Natural killer cell (primary cell): ENCODE measurements around the gene UBE3B. TPM values are rescaled to one million over a fixed set of nuclear protein-coding genes. Genes with fewer than 3 reads are reported as not detected.
A peak's percentile ranks its signal among the peaks of the same experiment; 100 is the strongest.

Source experiments
- ATAC-seq, 3 donors: fragments of 150-1000 bp in 2 of 3; fragments of 200-7000 bp in 1 of 3; cut with Tn5 transposase; 1 replicate in 1 of 3; 2 replicates in 2 of 3; pipeline ENCODE4 v1.10.0; 2021; ENCODE audit warnings: mild to moderate bottlenecking in 2 of 3, moderate library complexity in 2 of 3
- DNase-seq, 2 donors: peaks; one replicate each; pipeline versions ENCODE4 v3.0.0 to v3.0.0-alpha.2; 2013 to 2021; ENCODE audit warnings: mixed read lengths in 1 of 2
- H3K27ac ChIP-seq: one replicate; pipeline ENCODE4 v1.5.1; 2013; ENCODE audit warnings: mild to moderate bottlenecking, low read length
- H3K27me3 ChIP-seq: one replicate; pipeline ENCODE4 v1.6.1; 2013; ENCODE audit warnings: low read length; ENCODE audit not compliant: control insufficient read depth, insufficient read depth
- H3K36me3 ChIP-seq: one replicate; pipeline ENCODE4 v1.6.1; 2013; ENCODE audit warnings: low read length; ENCODE audit not compliant: control insufficient read depth, insufficient read depth
- H3K4me1 ChIP-seq: one replicate; pipeline ENCODE4 v1.6.1; 2013; ENCODE audit warnings: low read length; ENCODE audit not compliant: control insufficient read depth, insufficient read depth
- H3K4me3 ChIP-seq: one replicate; pipeline ENCODE4 v1.5.1; 2013; ENCODE audit warnings: low read length
- H3K9me3 ChIP-seq: one replicate; pipeline ENCODE4 v1.6.1; 2013; ENCODE audit warnings: low read length; ENCODE audit not compliant: control insufficient read depth, insufficient read depth
- H3K27ac Mint-ChIP-seq, 2 donors: one replicate each; pipeline ENCODE4 v1.8.0; 2022; ENCODE audit warnings: mild to moderate bottlenecking in 2 of 2, mixed read lengths in 2 of 2, moderate library complexity in 1 of 2
- H3K27me3 Mint-ChIP-seq, 2 donors: one replicate each; pipeline ENCODE4 v1.8.0; 2022; ENCODE audit warnings: low read depth in 2 of 2, mixed read lengths in 2 of 2
- H3K36me3 Mint-ChIP-seq: one replicate; pipeline ENCODE4 v1.8.0; 2022; ENCODE audit warnings: mixed read lengths
- H3K4me1 Mint-ChIP-seq, 2 donors: one replicate each; pipeline ENCODE4 v1.8.0; 2022; ENCODE audit warnings: mixed read lengths in 2 of 2
- H3K4me3 Mint-ChIP-seq: one replicate; pipeline ENCODE4 v1.8.0; 2022; ENCODE audit warnings: mild to moderate bottlenecking, moderate library complexity, mixed read lengths
- H3K9me3 Mint-ChIP-seq, 2 donors: one replicate each; pipeline ENCODE4 v1.8.0; 2022; ENCODE audit warnings: mixed read lengths in 2 of 2
- CTCF ChIP-seq: fragments of 200-600 bp; IDR thresholded peaks from one replicate; pipeline ENCODE4 v1.8.0; 2022; ENCODE audit warnings: antibody characterized with exemption
- WGBS: methylation state at CpG from one replicate; pipeline ENCODE4 v1.1.7; 2013; ENCODE audit warnings: missing lambda C conversion rate; ENCODE audit not compliant: insufficient coverage; 5-methylcytosine and 5-hydroxymethylcytosine counted together
- intact Hi-C: fragments of 100-400 bp; cut with micrococcal nuclease; formaldehyde crosslinking; loops from one replicate; pipeline ENCODE4 v1.14.2; 2022
- total RNA-seq, 4 donors: library from RNA; stranded (reverse); fragments of 120-200 nt in 1 of 4; gene quantifications; one replicate each; pipeline versions ENCODE4 v1.2.3 to v1.2.4, GENCODE V29; 2013 to 2022

Gene UBE3B
- total RNA-seq, 3 donors from 2014 or later (not counting 1 experiment from before 2014, with no cell fraction given): 32.2 to 46.7 (median 39.5) TPM

- H3K9me3 ChIP-seq: no peaks in the 10 kb centered on the region
- TF ChIP-seq CTCF: no peak
- Mint-ChIP-seq H3K27me3 (peaks cover 0 to 3% of the 10 kb centered on the region in 2 donors), H3K27ac (peak overlapping the region; percentile 87 to 88), H3K9me3 (no peaks in the 10 kb centered on the region), H3K4me1 (peaks cover 67 to 74% of the 10 kb centered on the region in 2 donors), H3K4me3 (peak overlapping the region; percentile 35), H3K36me3 (no peaks in the 10 kb centered on the region)
- no peaks in the 10 kb centered on the region for H3K36me3 ChIP-seq
- WGBS: 71% methylated on average over 5 of the region's 5 CpGs
- no peak for DNase-seq
- H3K4me1 ChIP-seq: peaks cover 54% of the 10 kb centered on the region
- no peaks in the 10 kb centered on the region for H3K27me3 ChIP-seq
- ATAC-seq: no peak
- intact Hi-C loops: no loop called here
- no peak overlapping the region for H3K4me3 ChIP-seq
- peak overlapping the region; percentile 63 for H3K27ac ChIP-seq
Measured at GRCh38 chr12:109545826-109546225, 68.4 kb downstream of the UBE3B start.

GRCh38 chr12:109547286-109547685, 69.9 kb downstream of the UBE3B start:
- H3K9me3 ChIP-seq: no peaks in the 10 kb centered on the region
- no peak overlapping the region for H3K4me3 Mint-ChIP-seq
- peaks cover 54% of the 10 kb centered on the region for H3K4me1 ChIP-seq
- no peak for TF ChIP-seq CTCF
- H3K27ac ChIP-seq: no peak overlapping the region
- no peaks in the 10 kb centered on the region for H3K36me3 ChIP-seq
- ATAC-seq: no peak
- peak overlapping the region in 1 of 2 donors; percentile 16 for H3K27ac Mint-ChIP-seq
- WGBS: 87% methylated on average over 17 of the region's 18 CpGs
- no peak overlapping the region for H3K4me3 ChIP-seq
- no peaks in the 10 kb centered on the region for H3K9me3 Mint-ChIP-seq
- no peaks in the 10 kb centered on the region for H3K36me3 Mint-ChIP-seq
- peaks cover 67 to 71% of the 10 kb centered on the region in 2 donors for H3K4me1 Mint-ChIP-seq
- peaks cover 0 to 3% of the 10 kb centered on the region in 2 donors for H3K27me3 Mint-ChIP-seq
- intact Hi-C loops: no loop called here
- no peaks in the 10 kb centered on the region for H3K27me3 ChIP-seq
- no peak for DNase-seq

- Histone ChIP-seq H3K36me3 (no peaks in the 10 kb centered on the region), H3K27ac (no peak overlapping the region), H3K4me3 (no peak overlapping the region), H3K4me1 (peaks cover 47% of the 10 kb centered on the region), H3K27me3 (no peaks in the 10 kb centered on the region), H3K9me3 (no peaks in the 10 kb centered on the region)
- DNase-seq (no peak), ATAC-seq (no peak)
- H3K27me3 Mint-ChIP-seq: peaks cover 0 to 3% of the 10 kb centered on the region in 2 donors
- H3K27ac Mint-ChIP-seq: peak overlapping the region in 1 of 2 donors; percentile 70
- peak overlapping the region; percentile 9 for H3K4me3 Mint-ChIP-seq
- TF ChIP-seq CTCF: no peak
- 88% methylated on average over 4 of the region's 4 CpGs for WGBS
- no peaks in the 10 kb centered on the region for H3K9me3 Mint-ChIP-seq
- peaks cover 57 to 62% of the 10 kb centered on the region in 2 donors for H3K4me1 Mint-ChIP-seq
- intact Hi-C loops: no loop called here
- no peaks in the 10 kb centered on the region for H3K36me3 Mint-ChIP-seq
Measured at GRCh38 chr12:109548258-109548657, 70.8 kb downstream of the UBE3B start.

GRCh38 chr12:109549613-109550270, 72.3 kb downstream of the UBE3B start:
- no peak for ATAC-seq
- Histone ChIP-seq H3K4me1 (peaks cover 36% of the 10 kb centered on the region), H3K27ac (no peak overlapping the region), H3K27me3 (no peaks in the 10 kb centered on the region), H3K36me3 (no peaks in the 10 kb centered on the region), H3K4me3 (no peak overlapping the region), H3K9me3 (no peaks in the 10 kb centered on the region)
- no peak for TF ChIP-seq CTCF
- H3K36me3 Mint-ChIP-seq: no peaks in the 10 kb centered on the region
- WGBS: 76% methylated on average over 15 of the region's 15 CpGs
- H3K4me3 Mint-ChIP-seq: no peak overlapping the region
- no peak for DNase-seq
- H3K27me3 Mint-ChIP-seq: peaks cover 0 to 3% of the 10 kb centered on the region in 2 donors
- no peaks in the 10 kb centered on the region for H3K9me3 Mint-ChIP-seq
- peaks cover 44 to 47% of the 10 kb centered on the region in 2 donors for H3K4me1 Mint-ChIP-seq
- intact Hi-C loops: no loop called here
- peak overlapping the region; percentile 46 to 70 for H3K27ac Mint-ChIP-seq
